Measurements from ENCODE around the gene KHDRBS2.

DNA sequence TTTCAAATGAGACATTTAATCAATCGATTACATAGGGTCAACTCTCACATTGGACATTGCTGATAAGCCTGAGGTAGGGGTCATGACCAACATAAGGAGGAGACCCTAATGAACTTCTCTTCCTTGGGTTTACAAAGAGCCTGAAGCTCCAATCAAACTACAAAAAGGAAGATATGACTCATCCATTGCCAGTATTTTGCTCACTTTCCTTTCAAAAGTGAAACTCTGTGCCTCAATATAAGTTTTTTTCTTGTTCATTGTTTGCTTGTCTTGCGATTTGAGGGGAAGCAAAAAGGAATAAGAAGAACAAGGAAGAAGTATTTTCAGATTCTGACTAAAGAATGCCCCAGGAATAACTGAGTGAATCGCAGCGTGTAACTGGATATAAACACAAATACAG, 38.8 kb upstream of the KHDRBS2 start:
- TF ChIP-seq, protein P1, sequence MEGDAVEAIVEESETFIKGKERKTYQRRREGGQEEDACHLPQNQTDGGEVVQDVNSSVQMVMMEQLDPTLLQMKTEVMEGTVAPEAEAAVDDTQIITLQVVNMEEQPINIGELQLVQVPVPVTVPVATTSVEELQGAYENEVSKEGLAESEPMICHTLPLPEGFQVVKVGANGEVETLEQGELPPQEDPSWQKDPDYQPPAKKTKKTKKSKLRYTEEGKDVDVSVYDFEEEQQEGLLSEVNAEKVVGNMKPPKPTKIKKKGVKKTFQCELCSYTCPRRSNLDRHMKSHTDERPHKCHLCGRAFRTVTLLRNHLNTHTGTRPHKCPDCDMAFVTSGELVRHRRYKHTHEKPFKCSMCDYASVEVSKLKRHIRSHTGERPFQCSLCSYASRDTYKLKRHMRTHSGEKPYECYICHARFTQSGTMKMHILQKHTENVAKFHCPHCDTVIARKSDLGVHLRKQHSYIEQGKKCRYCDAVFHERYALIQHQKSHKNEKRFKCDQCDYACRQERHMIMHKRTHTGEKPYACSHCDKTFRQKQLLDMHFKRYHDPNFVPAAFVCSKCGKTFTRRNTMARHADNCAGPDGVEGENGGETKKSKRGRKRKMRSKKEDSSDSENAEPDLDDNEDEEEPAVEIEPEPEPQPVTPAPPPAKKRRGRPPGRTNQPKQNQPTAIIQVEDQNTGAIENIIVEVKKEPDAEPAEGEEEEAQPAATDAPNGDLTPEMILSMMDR (conservative IDR thresholded peaks at IDR 0.05; ENCODE audit: low read length) = no peak
- no peak for TF ChIP-seq EZH2phosphoT487 (IDR thresholded peaks at IDR 0.05; ENCODE audit: borderline replicate concordance)
